GM19463 (cell line): ENCODE measurements around the gene WFDC12.
"Not testable (repeated sequence)": the region's sequence is repeated elsewhere in the genome, so short reads cannot be mapped to it uniquely, and the experiment has no call there.

Source experiments
- ATAC-seq: cut with Tn5 transposase; IDR thresholded peaks from one replicate; pipeline ENCODE4 v1.9.1; 2021; ENCODE audit warnings: mild to moderate bottlenecking, moderate library complexity; ENCODE audit not compliant: unreplicated experiment

WFDC12 gene

GRCh38 chr20:45124365-45124764, at the start of gene WFDC12:
Gene WFDC12 (minus strand): TSS chr20:45124465. CDS start chr20:45124447, 18 bp downstream.
- no peak for ATAC-seq

GRCh38 chr20:45173522-45173921, 49.3 kb upstream of the WFDC12 start:
- ATAC-seq, result no peak

GRCh38 chr20:45164906-45165305, 40.6 kb upstream of the WFDC12 start:
- no peak for ATAC-seq

- no peak for ATAC-seq
Measured at GRCh38 chr20:45163083-45163803, 39.0 kb upstream of the WFDC12 start.

- no peak for ATAC-seq
Measured at GRCh38 chr20:45157962-45158361, 33.7 kb upstream of the WFDC12 start.

- no peak for ATAC-seq
Measured at GRCh38 chr20:45156713-45157112, 32.4 kb upstream of the WFDC12 start.

GRCh38 chr20:45154794-45155193, 30.5 kb upstream of the WFDC12 start:
- not testable (repeated sequence) for ATAC-seq

GRCh38 chr20:45154183-45154582, 29.9 kb upstream of the WFDC12 start:
- ATAC-seq, result no peak

- ATAC-seq, result no peak
Measured at GRCh38 chr20:45153752-45154151, 29.5 kb upstream of the WFDC12 start.

- no peak for ATAC-seq
Measured at GRCh38 chr20:45153147-45153546, 28.9 kb upstream of the WFDC12 start.

- no peak for ATAC-seq
Measured at GRCh38 chr20:45152405-45152804, 28.1 kb upstream of the WFDC12 start.

GRCh38 chr20:45149062-45149461, 24.8 kb upstream of the WFDC12 start:
- ATAC-seq, result no peak

- ATAC-seq, result no peak
Measured at GRCh38 chr20:45140836-45141235, 16.6 kb upstream of the WFDC12 start.

- not testable (repeated sequence) for ATAC-seq
Measured at GRCh38 chr20:45139733-45140375, 15.6 kb upstream of the WFDC12 start.

- ATAC-seq, result no peak
Measured at GRCh38 chr20:45138561-45139300, 14.5 kb upstream of the WFDC12 start.

GRCh38 chr20:45136911-45137310, 12.6 kb upstream of the WFDC12 start:
- ATAC-seq, result no peak

- no peak for ATAC-seq
Measured at GRCh38 chr20:45128099-45128498, 3.8 kb upstream of the WFDC12 start.

GRCh38 chr20:45121388-45121787, 2.9 kb downstream of the WFDC12 start:
- no peak for ATAC-seq

GRCh38 chr20:45119556-45120266, 4.6 kb downstream of the WFDC12 start:
- no peak for ATAC-seq

GRCh38 chr20:45118028-45118427, 6.2 kb downstream of the WFDC12 start:
- ATAC-seq, result no peak

- ATAC-seq, result no peak
Measured at GRCh38 chr20:45117581-45117980, 6.7 kb downstream of the WFDC12 start.
